Measurements from ENCODE around the gene DNAJC12.
A peak's percentile ranks its signal among the peaks of the same experiment; 100 is the strongest.
"Not testable (repeated sequence)": the region's sequence is repeated elsewhere in the genome, so short reads cannot be mapped to it uniquely, and the experiment has no call there.

DNAJC12 gene

GRCh38 chr10:67839511-67839910, 1.5 kb upstream of the DNAJC12 start:
- not testable (repeated sequence) for DNase-seq

- DNase-seq = no peak
Observed at GRCh38 chr10:67836972-67837371, 1.0 kb downstream of the DNAJC12 start.

DNA sequence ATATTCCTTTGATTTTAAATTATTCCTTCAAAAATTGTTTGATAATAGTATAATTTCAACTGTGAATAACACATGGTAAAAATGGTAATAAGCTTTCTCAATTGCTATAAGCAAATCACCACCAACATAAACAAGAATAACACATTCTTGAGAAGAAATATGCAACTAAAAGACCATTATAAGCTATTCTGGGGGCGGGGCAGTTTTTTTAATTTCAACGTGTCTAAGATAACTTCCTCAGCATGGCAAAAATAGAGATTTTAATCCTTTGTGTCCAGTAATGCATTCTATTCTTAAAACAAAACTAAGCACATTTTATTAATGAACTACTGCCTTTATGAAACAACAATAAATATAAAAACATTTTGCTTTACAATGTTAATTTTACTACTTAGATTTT, 1.5 kb downstream of the DNAJC12 start:
- no peak for DNase-seq

GRCh38 chr10:67835541-67836394, 2.2 kb downstream of the DNAJC12 start:
- not testable (repeated sequence) for DNase-seq

GRCh38 chr10:67834375-67834774, 3.6 kb downstream of the DNAJC12 start:
- no peak for DNase-seq

GRCh38 chr10:67827811-67828210, 10.2 kb downstream of the DNAJC12 start:
- no peak for DNase-seq

DNA sequence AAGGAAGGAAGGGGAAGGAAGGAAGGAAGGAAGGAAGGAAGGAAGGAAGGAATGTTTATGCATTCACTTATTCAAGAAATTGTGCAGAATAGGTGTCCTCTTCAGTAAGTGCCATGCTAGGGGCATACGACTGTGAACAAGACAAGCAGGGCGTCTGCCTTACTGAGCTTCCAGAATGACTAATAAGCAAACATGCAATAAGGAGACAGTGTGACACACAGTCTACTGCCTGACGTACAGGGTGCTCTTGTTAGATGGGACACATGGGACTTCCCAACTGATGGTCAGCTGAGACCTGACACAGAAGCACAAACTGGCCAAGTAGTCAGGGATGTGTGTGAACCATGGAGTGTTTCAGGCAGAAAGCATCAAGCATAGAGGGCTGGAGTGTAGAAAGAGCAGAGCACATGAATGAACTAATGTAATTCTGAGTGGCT, 18.2 kb downstream of the DNAJC12 start:
- peak; percentile 9 for DNase-seq

GRCh38 chr10:67818323-67818722, 19.7 kb downstream of the DNAJC12 start:
- peak; percentile 42 for DNase-seq

- DNase-seq = no peak
Observed at GRCh38 chr10:67816719-67817118, 21.3 kb downstream of the DNAJC12 start.

DNA sequence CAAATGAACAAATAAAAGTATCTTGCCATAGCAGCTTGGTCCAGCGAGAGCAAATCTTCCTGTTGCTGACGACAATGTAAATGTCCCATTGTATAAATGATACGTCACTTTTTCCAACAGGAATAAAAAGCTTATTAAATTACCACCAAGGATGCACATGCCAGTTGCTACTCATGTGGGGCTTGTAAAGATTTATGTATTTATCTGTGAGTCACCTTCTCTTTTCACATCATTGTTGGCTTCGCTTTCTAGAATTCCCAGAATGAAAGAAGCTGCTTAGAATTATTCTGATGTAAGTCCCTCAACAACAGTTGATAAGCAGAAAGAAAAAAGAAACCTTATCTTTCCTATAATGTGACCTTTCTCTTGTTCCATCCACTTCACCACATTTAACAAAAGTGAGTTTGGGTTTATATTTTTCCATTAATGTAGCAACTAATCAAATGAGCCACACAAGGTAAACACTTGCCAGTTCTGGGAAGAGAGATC, 22.4 kb downstream of the DNAJC12 start:
- peak; percentile 39 for DNase-seq

DNA sequence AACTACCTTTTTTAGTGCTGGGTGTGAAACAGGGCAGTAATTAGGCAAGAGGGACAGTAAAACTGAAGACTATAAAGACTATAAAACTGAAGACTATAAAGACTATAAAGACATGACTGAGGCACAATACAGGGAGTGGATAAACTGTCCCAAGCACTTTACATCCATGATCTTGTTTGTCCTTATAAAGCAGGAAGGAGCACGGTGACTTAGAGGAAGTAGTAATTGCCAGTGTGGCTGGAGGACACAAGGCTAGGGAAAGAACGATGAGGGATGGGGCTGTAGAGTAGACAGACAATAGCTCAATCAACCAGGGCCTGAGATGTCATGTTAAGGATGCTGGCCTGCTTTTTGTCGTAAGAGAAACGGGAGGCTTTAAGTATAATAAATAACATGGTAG, 26.0 kb downstream of the DNAJC12 start:
- no peak for DNase-seq

- DNase-seq = no peak
Observed at GRCh38 chr10:67809107-67809506, 28.9 kb downstream of the DNAJC12 start.

DNA sequence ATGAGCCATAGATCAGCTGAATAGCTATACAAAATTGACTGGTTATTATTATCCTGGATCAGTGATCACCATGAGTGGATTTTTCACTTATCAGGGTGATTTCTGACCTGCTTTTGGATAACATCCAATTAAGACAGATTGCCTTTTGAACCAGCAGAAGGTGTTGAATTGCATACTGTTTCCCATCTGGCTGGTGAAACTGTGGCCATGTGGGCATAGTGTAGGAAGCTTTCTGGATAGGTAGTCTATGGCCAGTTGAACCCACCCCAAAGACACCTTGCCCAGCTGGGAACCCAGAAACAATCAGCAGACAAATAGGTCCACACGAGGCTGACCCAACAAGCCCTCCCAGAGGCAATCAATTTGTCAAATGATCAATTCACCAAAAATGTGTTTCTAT, 29.3 kb downstream of the DNAJC12 start:
- DNase-seq = no peak

- DNase-seq = no peak
Observed at GRCh38 chr10:67807855-67808456, 30.0 kb downstream of the DNAJC12 start.

GRCh38 chr10:67804395-67804678, 33.7 kb downstream of the DNAJC12 start:
- DNase-seq = no peak

GRCh38 chr10:67803588-67804394, 34.2 kb downstream of the DNAJC12 start:
- DNase-seq = no peak

GRCh38 chr10:67802767-67803538, 35.0 kb downstream of the DNAJC12 start:
- no peak for DNase-seq

DNA sequence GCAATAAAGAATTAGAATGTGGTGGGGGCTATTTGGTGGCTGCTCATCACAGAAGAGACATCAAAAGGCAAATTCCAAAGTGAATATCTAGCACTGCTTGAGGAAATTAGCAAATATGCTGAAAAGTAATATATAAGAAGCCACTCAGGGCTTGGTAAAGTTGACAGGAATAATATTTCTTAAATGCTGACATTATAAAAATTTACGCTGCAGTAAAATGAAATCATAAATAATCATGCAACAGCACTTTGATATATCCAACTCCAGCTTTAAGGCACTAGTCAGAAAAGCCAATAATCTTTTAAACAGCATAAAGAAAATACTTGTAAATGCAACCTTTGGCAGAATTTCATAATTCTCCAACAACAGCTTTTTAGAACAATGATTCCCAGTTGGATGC, 36.9 kb downstream of the DNAJC12 start:
- DNase-seq = no peak

- DNase-seq = no peak
Observed at GRCh38 chr10:67794909-67795460, 43.0 kb downstream of the DNAJC12 start.

GRCh38 chr10:67794256-67794655, 43.7 kb downstream of the DNAJC12 start:
- no peak for DNase-seq

GRCh38 chr10:67793313-67793712, 44.7 kb downstream of the DNAJC12 start:
- no peak for DNase-seq

- DNase-seq = no peak
Observed at GRCh38 chr10:67792653-67793052, 45.3 kb downstream of the DNAJC12 start.
